Upper lobe of left lung (tissue), 4 donors: ENCODE measurements around the gene DDX6.

Source experiments
- CTCF ChIP-seq, 6 experiments: fragments of 450-650 bp in 4 of 6; fragments of 200-600 bp in 2 of 6; sonication (generic) in 2 of 6; IDR thresholded peaks; one replicate each; pipeline ENCODE4 v1.5.1; 2016 to 2019; ENCODE audit warnings: antibody characterized with exemption in 6 of 6
- POLR2A ChIP-seq, 4 donors: fragments of 450-650 bp; IDR thresholded peaks; one replicate each; pipeline ENCODE4 v1.5.1; 2016 to 2017; ENCODE audit warnings: antibody characterized with exemption in 4 of 4, mild to moderate bottlenecking in 2 of 4

DNA sequence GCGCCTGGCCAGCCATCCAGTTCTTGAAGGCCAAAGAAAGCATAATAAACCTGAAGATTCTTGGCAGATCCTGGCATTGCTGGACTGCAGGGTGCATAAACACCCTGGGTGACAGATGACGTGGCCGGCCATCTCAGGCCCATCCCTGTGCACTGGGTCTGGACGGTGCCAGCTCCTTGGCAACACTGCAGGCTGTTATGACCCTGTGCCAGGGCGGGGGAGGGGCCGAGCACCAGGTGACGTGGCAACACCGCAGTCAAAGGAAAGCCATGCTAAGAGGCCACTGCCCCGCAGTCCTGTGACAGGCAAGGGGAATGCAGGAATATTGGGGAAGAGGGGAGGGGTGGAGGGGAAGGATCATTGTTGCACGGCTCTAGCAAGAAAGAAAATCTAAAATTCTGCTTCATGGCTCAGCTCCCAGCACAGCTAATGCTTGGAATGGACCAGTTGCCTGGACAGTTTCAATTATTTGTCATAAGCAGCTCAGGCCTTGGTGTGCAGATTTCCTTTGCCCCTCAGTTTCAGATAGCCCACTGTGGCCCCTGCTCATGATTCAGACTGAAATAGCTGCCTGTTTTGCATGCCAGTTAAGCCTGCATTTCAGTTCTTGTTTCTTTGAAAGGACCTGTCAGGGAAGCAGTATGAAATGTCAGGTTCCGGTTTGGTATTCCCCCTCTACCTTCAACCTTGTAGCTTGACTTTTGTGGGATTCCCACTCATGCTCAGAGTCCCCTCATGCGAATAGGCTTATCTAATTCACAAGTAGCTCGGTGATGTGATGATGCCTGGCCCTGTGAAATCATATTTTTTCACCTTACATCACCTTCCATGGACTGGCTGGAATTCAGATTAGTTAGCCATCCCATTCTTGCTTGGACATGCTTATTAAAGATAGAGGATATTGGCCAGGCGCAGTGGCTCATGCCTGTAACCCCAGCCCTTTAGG, 29.7 kb upstream of the DDX6 start:
- TF ChIP-seq CTCF (IDR thresholded peaks at IDR 0.05): no peak
- TF ChIP-seq POLR2A (IDR thresholded peaks at IDR 0.05): no peak
